Tibial nerve (tissue), 4 donors: ENCODE measurements around the gene VPS4B. TPM values are rescaled to one million over a fixed set of nuclear protein-coding genes. Genes with fewer than 3 reads are reported as not detected.

ENCODE experiments used
- DNase-seq, 2 donors: peaks; one replicate each; pipeline ENCODE4 v3.0.0-alpha.2; 2019; ENCODE audit warnings: low spot score in 2 of 2
- H3K27ac ChIP-seq, 4 donors: fragments of 200-600 bp; sonication (generic) in 3 of 4; one replicate each; pipeline ENCODE4 v1.5.1; 2017 to 2019; ENCODE audit warnings: mild to moderate bottlenecking in 1 of 4
- H3K27me3 ChIP-seq, 2 donors: fragments of 200-600 bp; sonication (generic) in 1 of 2; one replicate each; pipeline versions ENCODE4 v1.5.1 to v1.6.0; 2017 to 2019
- H3K36me3 ChIP-seq, 3 donors: fragments of 200-600 bp; sonication (generic); one replicate each; pipeline ENCODE4 v1.5.1; 2018 to 2019
- H3K4me1 ChIP-seq, 4 donors: fragments of 200-600 bp; sonication (generic) in 3 of 4; one replicate each; pipeline ENCODE4 v1.5.1; 2017 to 2019
- H3K4me3 ChIP-seq, 4 donors: fragments of 200-600 bp; sonication (generic) in 3 of 4; one replicate each; pipeline ENCODE4 v1.5.1; 2017 to 2019; ENCODE audit warnings: mild to moderate bottlenecking in 1 of 4, moderate library complexity in 1 of 4
- H3K9me3 ChIP-seq, 4 donors: fragments of 200-600 bp; sonication (generic) in 3 of 4; one replicate each; pipeline ENCODE4 v1.5.1; 2017 to 2019
- EP300 ChIP-seq, 2 donors: sonication (generic); formaldehyde crosslinking; IDR thresholded peaks; one replicate each; pipeline ENCODE4 v1.6.1; 2017; ENCODE audit warnings: antibody characterized with exemption in 2 of 2, mild to moderate bottlenecking in 1 of 2
- POLR2A ChIP-seq, 2 donors: fragments of 450-650 bp; IDR thresholded peaks; one replicate each; pipeline ENCODE4 v1.6.1; 2017; ENCODE audit warnings: antibody characterized with exemption in 2 of 2, mild to moderate bottlenecking in 2 of 2, moderate library complexity in 2 of 2
- WGBS, 2 donors: methylation state at CpG; one replicate each; pipeline ENCODE4 v1.1.5; 2018; 5-methylcytosine and 5-hydroxymethylcytosine counted together
- total RNA-seq, 4 donors: library from RNA; depleted of rRNA; stranded (reverse); fragments of >200 nt; gene quantifications; one replicate each; pipeline ENCODE4 v1.1.0, GENCODE V29; 2016
- TF ChIP-seq, protein P1 (sequence below), 5 experiments: fragments of 200-600 bp in 3 of 5; fragments of 450-650 bp in 2 of 5; sonication (generic) in 3 of 5; IDR thresholded peaks; one replicate each; pipeline ENCODE4 v1.5.1; 2016 to 2019; ENCODE audit warnings: antibody characterized with exemption in 5 of 5, mild to moderate bottlenecking in 3 of 5, moderate library complexity in 2 of 5

VPS4B gene
- total RNA-seq, 4 donors from 2014 or later: 33.4 to 43.2 (median 36.2) TPM

DNA sequence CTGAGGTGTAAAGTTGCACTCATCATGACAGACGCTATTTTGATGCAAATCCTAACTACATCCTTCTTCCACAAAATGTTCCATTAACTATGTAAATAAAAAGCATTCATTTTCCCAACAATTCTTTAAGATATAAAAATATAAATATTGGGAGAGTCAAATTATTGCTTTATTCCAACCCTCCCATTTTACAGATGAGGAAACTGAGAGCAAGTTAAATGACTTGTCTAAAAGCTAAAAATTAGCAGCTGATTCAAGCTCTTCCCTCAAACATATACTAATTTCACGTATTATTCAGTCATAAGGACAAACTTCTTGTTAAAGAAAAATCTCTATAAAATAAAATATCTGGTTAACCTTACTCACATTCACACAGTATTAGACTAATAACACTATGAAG lies 72.0 kb downstream of the VPS4B start:
- Histone ChIP-seq H3K9me3 (no peaks in the 10 kb centered on the region), H3K27me3 (no peaks in the 10 kb centered on the region), H3K36me3 (peaks cover 3 to 99% (median 10%) of the 10 kb centered on the region in 3 donors), H3K27ac (no peak overlapping the region), H3K4me1 (peaks cover 0 to 4% (median 0%) of the 10 kb centered on the region in 4 donors), H3K4me3 (no peak overlapping the region)
- TF ChIP-seq, protein P1, sequence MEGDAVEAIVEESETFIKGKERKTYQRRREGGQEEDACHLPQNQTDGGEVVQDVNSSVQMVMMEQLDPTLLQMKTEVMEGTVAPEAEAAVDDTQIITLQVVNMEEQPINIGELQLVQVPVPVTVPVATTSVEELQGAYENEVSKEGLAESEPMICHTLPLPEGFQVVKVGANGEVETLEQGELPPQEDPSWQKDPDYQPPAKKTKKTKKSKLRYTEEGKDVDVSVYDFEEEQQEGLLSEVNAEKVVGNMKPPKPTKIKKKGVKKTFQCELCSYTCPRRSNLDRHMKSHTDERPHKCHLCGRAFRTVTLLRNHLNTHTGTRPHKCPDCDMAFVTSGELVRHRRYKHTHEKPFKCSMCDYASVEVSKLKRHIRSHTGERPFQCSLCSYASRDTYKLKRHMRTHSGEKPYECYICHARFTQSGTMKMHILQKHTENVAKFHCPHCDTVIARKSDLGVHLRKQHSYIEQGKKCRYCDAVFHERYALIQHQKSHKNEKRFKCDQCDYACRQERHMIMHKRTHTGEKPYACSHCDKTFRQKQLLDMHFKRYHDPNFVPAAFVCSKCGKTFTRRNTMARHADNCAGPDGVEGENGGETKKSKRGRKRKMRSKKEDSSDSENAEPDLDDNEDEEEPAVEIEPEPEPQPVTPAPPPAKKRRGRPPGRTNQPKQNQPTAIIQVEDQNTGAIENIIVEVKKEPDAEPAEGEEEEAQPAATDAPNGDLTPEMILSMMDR (IDR thresholded peaks at IDR 0.05): no peak
- no peak for TF ChIP-seq EP300 (IDR thresholded peaks at IDR 0.05)
- TF ChIP-seq POLR2A (IDR thresholded peaks at IDR 0.05): no peak
- 45 to 50% methylated on average over 2 of the region's 2 CpGs for WGBS, 2 donors
- DNase-seq: no peak

DNA sequence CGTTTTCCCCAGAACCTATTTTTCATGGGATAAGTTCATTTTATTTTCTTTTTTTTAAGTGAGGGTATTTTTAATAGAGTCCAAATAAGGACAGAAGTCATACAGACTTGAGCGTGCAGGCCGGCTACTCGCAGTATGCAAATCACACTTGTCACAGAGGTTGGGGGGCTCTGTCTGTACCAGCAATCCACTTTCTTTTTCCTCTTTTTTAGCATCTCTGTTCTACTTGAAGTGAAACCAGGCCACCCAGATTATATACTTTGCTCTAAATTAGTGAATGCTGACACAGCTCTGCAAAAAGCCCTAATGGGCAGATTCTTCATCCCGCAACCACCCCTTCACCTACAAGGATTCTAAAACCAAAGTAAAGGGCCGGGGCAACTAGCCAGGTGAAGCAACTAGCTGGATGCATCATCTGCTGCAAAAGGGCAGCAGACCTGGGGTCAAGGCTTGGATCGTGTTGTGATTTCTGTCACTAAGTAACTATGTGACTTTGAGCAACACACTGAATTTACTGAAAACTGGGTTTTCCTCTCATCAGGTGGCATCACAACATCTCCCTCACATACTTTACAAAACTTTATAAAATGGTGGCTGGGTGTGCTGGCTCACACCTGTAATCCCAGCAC lies 73.7 kb downstream of the VPS4B start:
- Histone ChIP-seq H3K4me3 (no peak overlapping the region), H3K27me3 (no peaks in the 10 kb centered on the region), H3K27ac (no peak overlapping the region), H3K36me3 (peaks cover 3 to 98% (median 10%) of the 10 kb centered on the region in 3 donors), H3K4me1 (peaks cover 0 to 4% (median 0%) of the 10 kb centered on the region in 4 donors), H3K9me3 (no peaks in the 10 kb centered on the region)
- DNase-seq: no peak
- WGBS, 2 donors: 92 to 95% methylated on average over 7 of the region's 7 CpGs
- TF ChIP-seq, protein P1 (IDR thresholded peaks at IDR 0.05): no peak
- TF ChIP-seq EP300 (IDR thresholded peaks at IDR 0.05) (no peak), POLR2A (IDR thresholded peaks at IDR 0.05) (no peak)

DNA sequence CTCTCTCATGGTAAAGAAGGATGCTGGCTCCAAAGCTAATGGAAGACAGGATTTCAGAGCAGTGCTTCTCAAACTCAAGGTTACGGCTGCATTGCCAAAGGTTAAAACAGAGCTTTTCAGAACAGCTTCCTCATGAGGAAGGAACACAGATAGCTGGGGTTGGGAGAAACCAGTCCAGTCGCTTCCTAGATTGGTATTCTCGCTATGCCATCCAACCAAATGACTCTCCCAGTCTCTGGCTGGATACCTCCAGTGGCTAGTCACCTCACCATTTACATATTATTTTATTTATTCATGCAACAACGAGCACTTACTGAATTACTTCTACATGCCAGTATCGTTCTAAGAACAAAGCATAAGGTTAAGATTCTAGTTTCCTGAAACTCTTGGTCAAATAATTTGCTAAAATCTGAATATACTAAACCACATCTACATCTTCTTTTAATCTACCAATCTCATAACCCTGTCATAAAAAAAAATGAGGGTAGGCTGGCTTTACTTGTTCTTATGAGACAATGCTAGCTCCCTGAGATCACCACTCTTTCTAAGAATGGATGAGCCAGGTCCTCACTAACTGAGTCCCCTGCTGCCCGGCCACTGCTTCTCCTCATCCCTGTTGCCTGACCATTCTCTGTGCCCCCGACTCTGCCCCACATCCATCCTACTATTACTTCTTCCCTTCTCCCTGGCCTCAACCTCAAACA lies 75.6 kb downstream of the VPS4B start:
- no peak overlapping the region for H3K4me3 ChIP-seq

DNA sequence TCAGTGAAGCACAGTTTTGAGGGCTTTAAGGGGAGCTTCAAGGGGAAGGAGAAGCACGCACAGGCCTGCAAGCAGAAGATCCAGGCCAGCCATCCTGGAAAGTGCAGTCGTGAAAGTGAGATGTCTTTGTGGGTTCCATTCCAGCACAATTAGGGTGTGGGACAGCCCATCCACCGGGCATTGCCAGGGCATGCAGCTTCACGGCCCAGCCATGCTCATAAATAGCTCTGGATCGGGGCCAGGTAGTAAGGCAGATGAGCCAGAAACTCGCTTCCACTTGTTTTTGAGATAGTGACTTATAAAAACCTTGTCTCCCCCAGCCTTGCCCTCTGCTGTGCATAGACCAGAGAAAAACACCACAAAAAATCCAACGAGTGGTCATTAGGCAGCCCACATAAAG lies 76.2 kb downstream of the VPS4B start:
- H3K4me3 ChIP-seq: no peak overlapping the region
- no peaks in the 10 kb centered on the region for H3K9me3 ChIP-seq
- H3K4me1 ChIP-seq: peaks cover 0 to 4% (median 0%) of the 10 kb centered on the region in 4 donors
- peaks cover 3 to 95% (median 11%) of the 10 kb centered on the region in 3 donors for H3K36me3 ChIP-seq
- no peak for TF ChIP-seq POLR2A (IDR thresholded peaks at IDR 0.05)
- no peak for TF ChIP-seq EP300 (IDR thresholded peaks at IDR 0.05)
- TF ChIP-seq, protein P1 (IDR thresholded peaks at IDR 0.05): no peak
- H3K27me3 ChIP-seq: no peaks in the 10 kb centered on the region
- WGBS, 2 donors: 53 to 59% methylated on average over 7 of the region's 7 CpGs
- no peak for DNase-seq
- no peak overlapping the region for H3K27ac ChIP-seq

More for the DNA sequence above, 75.6 kb downstream of the VPS4B start:
- no peaks in the 10 kb centered on the region for H3K27me3 ChIP-seq
- peaks cover 3 to 95% (median 15%) of the 10 kb centered on the region in 3 donors for H3K36me3 ChIP-seq
- no peaks in the 10 kb centered on the region for H3K9me3 ChIP-seq
- peaks cover 0 to 4% (median 0%) of the 10 kb centered on the region in 4 donors for H3K4me1 ChIP-seq
- no peak for TF ChIP-seq EP300 (IDR thresholded peaks at IDR 0.05)
- TF ChIP-seq, protein P1 (IDR thresholded peaks at IDR 0.05): no peak
- TF ChIP-seq POLR2A (IDR thresholded peaks at IDR 0.05): no peak
- 84 to 90% methylated on average over 7 of the region's 7 CpGs for whole genome bisulfite sequencing, 2 donors
- no peak overlapping the region for H3K27ac ChIP-seq
- DNase-seq: no peak

DNA sequence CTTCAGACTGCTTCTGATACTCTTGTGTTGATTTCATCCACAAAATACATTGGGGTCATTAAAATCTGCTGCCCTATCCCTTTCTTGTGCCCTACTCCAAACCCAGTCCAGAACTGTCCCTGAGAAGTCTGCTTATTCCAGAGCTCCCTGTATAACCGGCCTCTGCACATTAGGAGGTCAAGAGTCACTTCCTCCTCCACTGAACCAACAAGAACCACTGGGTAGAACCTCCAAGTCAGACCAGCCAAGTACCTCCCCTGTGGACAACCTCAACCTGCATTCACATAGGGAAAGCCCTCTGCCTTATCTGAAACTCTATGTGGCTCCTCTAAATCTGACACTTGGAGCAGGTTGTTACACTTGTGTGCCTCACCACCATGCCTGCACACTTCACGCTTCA lies 77.4 kb downstream of the VPS4B start:
- H3K36me3 ChIP-seq: peaks cover 3 to 91% (median 10%) of the 10 kb centered on the region in 3 donors
- H3K4me3 ChIP-seq: no peak overlapping the region
- H3K27me3 ChIP-seq: no peaks in the 10 kb centered on the region
- no peak for DNase-seq
- H3K4me1 ChIP-seq: peaks cover 0 to 8% (median 0%) of the 10 kb centered on the region in 4 donors
- H3K9me3 ChIP-seq: no peaks in the 10 kb centered on the region
- WGBS, 2 donors: 45 to 55% methylated on average over 2 of the region's 2 CpGs
- no peak overlapping the region for H3K27ac ChIP-seq
- TF ChIP-seq EP300 (IDR thresholded peaks at IDR 0.05) (no peak), POLR2A (IDR thresholded peaks at IDR 0.05) (no peak)
- TF ChIP-seq, protein P1 (IDR thresholded peaks at IDR 0.05): no peak
